CD8-positive, alpha-beta memory T cell (primary cell): Measurements from ENCODE around the gene CYP46A1. TPM values are rescaled to one million over a fixed set of nuclear protein-coding genes. Genes with fewer than 3 reads are reported as not detected.

Source experiments
- CTCF ChIA-PET: fragments of 350-600 bp; sonication (Branson Sonifier 250); formaldehyde crosslinking; loops from one replicate; lab custom pipeline; 2021; ENCODE audit warnings: antibody characterized with exemption; lab: Charles Lee
- POLR2A ChIA-PET: fragments of 350-600 bp; sonication (Branson Sonifier 250); formaldehyde crosslinking; loops from one replicate; lab custom pipeline; 2021; ENCODE audit warnings: antibody characterized with exemption; lab: Charles Lee
- DNase-seq, 5 donors: peaks; one replicate each; pipeline versions ENCODE4 v3.0.0 to v3.0.0-alpha.2; 2020 to 2022; ENCODE audit warnings: mixed read lengths in 1 of 5
- H3K27ac ChIP-seq: one replicate; pipeline ENCODE4 v1.7.0; 2013; ENCODE audit warnings: low read depth, mild to moderate bottlenecking, low read length, moderate library complexity
- H3K27me3 ChIP-seq: 2 replicates; pipeline ENCODE4 v1.7.0; 2013; ENCODE audit warnings: low read length, mild to moderate bottlenecking; ENCODE audit not compliant: insufficient read depth, poor library complexity, severe bottlenecking
- H3K36me3 ChIP-seq: 2 replicates; pipeline ENCODE4 v1.7.0; 2013; ENCODE audit warnings: mild to moderate bottlenecking, low read length, moderate library complexity; ENCODE audit not compliant: insufficient read depth
- H3K4me1 ChIP-seq: 2 replicates; pipeline ENCODE4 v1.7.0; 2013; ENCODE audit warnings: mild to moderate bottlenecking, low read length, moderate library complexity; ENCODE audit not compliant: insufficient read depth
- H3K4me3 ChIP-seq: 2 replicates; pipeline ENCODE4 v1.7.0; 2013; ENCODE audit warnings: mild to moderate bottlenecking, low read length
- H3K9me3 ChIP-seq: 2 replicates; pipeline ENCODE4 v1.7.0; 2013; ENCODE audit warnings: mild to moderate bottlenecking, low read length
- H3K27ac Mint-ChIP-seq, 8 donors: one replicate each; pipeline ENCODE4 v1.8.0; 2020 to 2021; ENCODE audit warnings: mixed read lengths in 8 of 8, mild to moderate bottlenecking in 6 of 8, inconsistent platforms in 3 of 8, moderate library complexity in 3 of 8
- H3K27me3 Mint-ChIP-seq, 2 donors: one replicate each; pipeline ENCODE4 v1.8.0; 2020 to 2021; ENCODE audit warnings: mixed read lengths in 2 of 2, mild to moderate bottlenecking in 1 of 2, moderate library complexity in 1 of 2
- H3K36me3 Mint-ChIP-seq, 3 donors: one replicate each; pipeline ENCODE4 v1.8.0; 2020 to 2021; ENCODE audit warnings: mixed read lengths in 3 of 3, inconsistent platforms in 1 of 3, mild to moderate bottlenecking in 1 of 3
- H3K4me1 Mint-ChIP-seq, 3 donors: one replicate each; pipeline ENCODE4 v1.8.0; 2020 to 2021; ENCODE audit warnings: mixed read lengths in 3 of 3, inconsistent platforms in 1 of 3, mild to moderate bottlenecking in 1 of 3
- H3K4me3 Mint-ChIP-seq, 7 donors: one replicate each; pipeline ENCODE4 v1.8.0; 2020 to 2021; ENCODE audit warnings: mixed read lengths in 7 of 7, mild to moderate bottlenecking in 6 of 7, moderate library complexity in 4 of 7, inconsistent platforms in 2 of 7
- H3K9me3 Mint-ChIP-seq, 5 donors: one replicate each; pipeline ENCODE4 v1.8.0; 2020 to 2022; ENCODE audit warnings: mixed read lengths in 5 of 5, mild to moderate bottlenecking in 3 of 5, moderate library complexity in 2 of 5, inconsistent platforms in 1 of 5
- polyA plus RNA-seq: library from polyadenylated mRNA; unstranded; fragments of 300-500 nt; fragmentation: Illumina TruSeq; gene quantifications from one replicate; pipeline ENCODE4 v1.2.3, GENCODE V29; 2021
- total RNA-seq, 2 experiments: library from RNA; stranded (reverse); gene quantifications; one replicate each; pipeline ENCODE4 v1.2.3, GENCODE V29; 2021

The CYP46A1 gene
- total and polyA plus RNA-seq, 3 experiments from 2014 or later, result 0.07 to 0.20 TPM; not detected in 1

DNA sequence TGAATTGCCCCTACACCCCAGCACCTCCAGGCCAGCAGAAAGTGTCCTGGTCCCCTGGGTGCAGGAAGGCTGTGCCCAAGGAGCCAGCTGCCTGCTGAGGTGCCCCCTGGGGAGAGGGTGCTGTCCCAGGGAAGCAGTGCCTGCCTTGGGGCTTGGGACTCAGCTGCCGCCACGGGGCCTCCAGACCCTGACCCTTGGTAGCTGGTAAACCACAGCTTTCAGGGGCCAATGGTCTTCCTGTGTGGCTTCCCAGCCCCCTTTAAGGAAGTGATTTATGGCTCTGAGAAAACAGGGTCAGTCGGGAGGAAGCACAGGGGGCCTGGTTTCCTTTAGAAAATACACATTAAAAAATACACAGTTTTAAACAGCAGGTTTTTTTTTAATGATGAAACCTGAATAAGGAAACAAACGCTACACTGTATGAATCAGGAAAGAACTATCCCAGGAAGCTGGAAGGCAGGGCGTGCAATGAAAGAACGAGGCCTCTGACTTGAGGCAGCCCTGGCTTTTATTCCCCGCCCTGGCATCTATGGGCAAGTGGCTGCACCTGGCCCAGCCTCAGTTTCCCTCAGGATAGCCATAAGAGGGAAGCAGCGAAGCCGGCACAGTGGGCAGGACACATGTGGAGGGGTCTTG lies 68.5 kb downstream of the CYP46A1 start:
- Mint-ChIP-seq H3K4me1 (peaks cover 12 to 21% (median 14%) of the 10 kb centered on the region in 3 donors), H3K27ac (no peak overlapping the region), H3K4me3 (no peak overlapping the region), H3K36me3 (no peaks in the 10 kb centered on the region), H3K27me3 (peaks cover 46 to 68% of the 10 kb centered on the region in 2 donors), H3K9me3 (no peaks in the 10 kb centered on the region)
- POLR2A ChIA-PET, result no interaction called here
- Histone ChIP-seq H3K4me3 (no peak overlapping the region), H3K36me3 (no peaks in the 10 kb centered on the region), H3K27ac (no peak overlapping the region), H3K4me1 (no peaks in the 10 kb centered on the region), H3K27me3 (peaks cover 16% of the 10 kb centered on the region), H3K9me3 (no peaks in the 10 kb centered on the region)
- CTCF ChIA-PET, result interaction anchor here (1.6 kb wide), 1 partner anchor 23 kb away, joined by 3 read pairs; no protein-coding TSS in a partner anchor
- no peak for DNase-seq

DNA sequence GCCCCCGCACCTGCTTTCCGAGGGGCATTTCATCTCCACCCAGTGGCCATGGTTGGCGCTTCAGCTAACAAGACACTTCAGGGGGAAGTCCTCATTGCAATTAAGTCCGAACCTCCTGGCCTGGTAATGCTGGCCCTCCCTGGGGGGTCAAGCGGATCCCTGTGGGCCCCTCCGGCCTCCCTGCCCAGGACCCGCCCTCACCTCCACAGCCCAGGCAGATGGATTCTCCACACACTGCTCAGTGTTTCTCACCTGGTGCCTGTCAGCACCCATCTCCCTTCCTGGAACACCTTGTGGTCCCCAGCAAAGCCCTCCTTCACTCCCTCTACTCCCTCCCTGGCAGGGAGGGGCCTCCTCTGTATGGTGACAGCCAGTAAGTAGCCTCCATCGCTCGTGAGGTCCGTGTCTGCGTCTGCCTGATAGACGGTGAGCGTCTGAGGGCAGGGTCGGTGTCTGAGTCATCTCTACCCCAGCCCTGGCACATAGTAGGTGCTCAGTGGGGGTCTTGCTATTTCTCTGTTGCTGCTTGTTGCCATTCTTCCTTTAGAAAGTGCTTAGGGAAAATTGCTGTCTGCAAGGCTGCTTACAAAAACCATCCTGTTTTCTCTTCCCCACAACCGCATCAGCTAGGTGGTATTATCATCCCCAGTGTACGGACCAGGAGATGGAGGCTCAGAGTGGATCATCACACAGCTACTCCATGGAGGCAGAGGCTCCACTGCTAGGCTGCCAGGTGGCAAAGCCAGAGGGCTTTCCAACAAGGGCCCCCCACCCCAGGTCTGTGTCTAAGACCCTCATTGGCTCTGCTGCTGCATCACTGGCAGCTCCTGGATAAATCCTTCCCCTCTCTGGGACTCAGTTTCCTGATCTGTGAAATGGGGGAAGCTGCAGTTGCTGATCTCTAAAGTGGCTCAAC lies 69.4 kb downstream of the CYP46A1 start:
- Histone ChIP-seq H3K9me3 (no peaks in the 10 kb centered on the region), H3K27me3 (peaks cover 16% of the 10 kb centered on the region), H3K4me1 (no peaks in the 10 kb centered on the region), H3K4me3 (no peak overlapping the region), H3K27ac (no peak overlapping the region), H3K36me3 (no peaks in the 10 kb centered on the region)
- Mint-ChIP-seq H3K27ac (no peak overlapping the region), H3K4me1 (peaks cover 12 to 21% (median 14%) of the 10 kb centered on the region in 3 donors), H3K27me3 (peaks cover 43 to 70% of the 10 kb centered on the region in 2 donors), H3K36me3 (no peaks in the 10 kb centered on the region), H3K4me3 (peak overlapping the region in 1 of 7 donors; percentile 28), H3K9me3 (no peaks in the 10 kb centered on the region)
- ChIA-PET POLR2A (no interaction called here), CTCF (interaction anchor here (1.6 kb wide), 1 partner anchor 24 kb away, joined by 3 read pairs; no protein-coding TSS in a partner anchor)
- DNase-seq, result peak in 1 of 5 donors; percentile 22

GRCh38 chr14:99754141-99755067 lies 70.3 kb downstream of the CYP46A1 start:
- H3K27ac Mint-ChIP-seq, result no peak overlapping the region
- H3K4me1 ChIP-seq, result no peaks in the 10 kb centered on the region
- H3K9me3 ChIP-seq, result no peaks in the 10 kb centered on the region
- peaks cover 12 to 21% (median 14%) of the 10 kb centered on the region in 3 donors for H3K4me1 Mint-ChIP-seq
- CTCF ChIA-PET, result interaction anchor here (1.6 kb wide), 1 partner anchor 24 kb away, joined by 3 read pairs; no protein-coding TSS in a partner anchor
- no peaks in the 10 kb centered on the region for H3K36me3 ChIP-seq
- POLR2A ChIA-PET, result no interaction called here
- DNase-seq, result peak in 1 of 5 donors; percentile 10
- no peaks in the 10 kb centered on the region for H3K36me3 Mint-ChIP-seq
- H3K27ac ChIP-seq, result no peak overlapping the region
- H3K4me3 ChIP-seq, result no peak overlapping the region
- H3K27me3 Mint-ChIP-seq, result peaks cover 36 to 61% of the 10 kb centered on the region in 2 donors
- H3K4me3 Mint-ChIP-seq, result no peak overlapping the region
- no peaks in the 10 kb centered on the region for H3K9me3 Mint-ChIP-seq
- H3K27me3 ChIP-seq, result peaks cover 16% of the 10 kb centered on the region

GRCh38 chr14:99755068-99755405 lies 70.9 kb downstream of the CYP46A1 start:
- POLR2A ChIA-PET, result no interaction called here
- Mint-ChIP-seq H3K4me1 (peaks cover 12 to 21% (median 14%) of the 10 kb centered on the region in 3 donors), H3K36me3 (no peaks in the 10 kb centered on the region), H3K27me3 (peaks cover 34 to 57% of the 10 kb centered on the region in 2 donors), H3K9me3 (no peaks in the 10 kb centered on the region), H3K27ac (no peak overlapping the region), H3K4me3 (no peak overlapping the region)
- peak in 1 of 5 donors; percentile 6 for DNase-seq
- H3K9me3 ChIP-seq, result no peaks in the 10 kb centered on the region
- no peak overlapping the region for H3K27ac ChIP-seq
- H3K4me1 ChIP-seq, result no peaks in the 10 kb centered on the region
- no peaks in the 10 kb centered on the region for H3K36me3 ChIP-seq
- H3K4me3 ChIP-seq, result no peak overlapping the region
- CTCF ChIA-PET, result no interaction called here
- H3K27me3 ChIP-seq, result peaks cover 16% of the 10 kb centered on the region

GRCh38 chr14:99755629-99756603 lies 71.8 kb downstream of the CYP46A1 start:
- H3K36me3 Mint-ChIP-seq, result no peaks in the 10 kb centered on the region

GRCh38 chr14:99756796-99757195 lies 72.7 kb downstream of the CYP46A1 start:
- no peak overlapping the region for H3K27ac Mint-ChIP-seq
- peak in 1 of 5 donors; percentile 13 for DNase-seq
- no peak overlapping the region for H3K4me3 ChIP-seq
- H3K27me3 ChIP-seq, result peaks cover 8% of the 10 kb centered on the region
- H3K4me1 Mint-ChIP-seq, result peaks cover 9 to 17% (median 11%) of the 10 kb centered on the region in 3 donors
- H3K9me3 ChIP-seq, result no peaks in the 10 kb centered on the region
- CTCF ChIA-PET, result no interaction called here
- H3K4me1 ChIP-seq, result no peaks in the 10 kb centered on the region
- no peak overlapping the region for H3K4me3 Mint-ChIP-seq
- peaks cover 34 to 47% of the 10 kb centered on the region in 2 donors for H3K27me3 Mint-ChIP-seq
- POLR2A ChIA-PET, result no interaction called here
- no peaks in the 10 kb centered on the region for H3K36me3 ChIP-seq
- no peak overlapping the region for H3K27ac ChIP-seq
- H3K36me3 Mint-ChIP-seq, result no peaks in the 10 kb centered on the region
- H3K9me3 Mint-ChIP-seq, result no peaks in the 10 kb centered on the region

More at GRCh38 chr14:99755629-99756603, 71.8 kb downstream of the CYP46A1 start:
- Histone ChIP-seq H3K4me1 (no peaks in the 10 kb centered on the region), H3K9me3 (no peaks in the 10 kb centered on the region), H3K27ac (no peak overlapping the region), H3K36me3 (no peaks in the 10 kb centered on the region), H3K27me3 (peaks cover 16% of the 10 kb centered on the region), H3K4me3 (no peak overlapping the region)
- H3K4me1 Mint-ChIP-seq, result peaks cover 12 to 21% (median 14%) of the 10 kb centered on the region in 3 donors
- peaks cover 33 to 52% of the 10 kb centered on the region in 2 donors for H3K27me3 Mint-ChIP-seq
- no peak overlapping the region for H3K4me3 Mint-ChIP-seq
- peak in 1 of 5 donors; percentile 30 for DNase-seq
- CTCF ChIA-PET, result no interaction called here
- POLR2A ChIA-PET, result no interaction called here
- no peaks in the 10 kb centered on the region for H3K9me3 Mint-ChIP-seq
- no peak overlapping the region for H3K27ac Mint-ChIP-seq
